ENCODE results near the gene FXYD3. TPM values are rescaled to one million over a fixed set of nuclear protein-coding genes. Genes with fewer than 3 reads are reported as not detected.
A peak's percentile ranks its signal among the peaks of the same experiment; 100 is the strongest.

The FXYD3 gene
- total RNA-seq, 1 donor from 2014 or later: not detected

- Mint-ChIP-seq H3K4me3 (ENCODE audit: unreplicated experiment) (no peak overlapping the region), H3K9me3 (ENCODE audit: unreplicated experiment) (peaks cover 13% of the 10 kb centered on the region), H3K27ac (ENCODE audit: unreplicated experiment) (no peak overlapping the region), H3K27me3 (ENCODE audit: unreplicated experiment) (peaks cover 10% of the 10 kb centered on the region), H3K36me3 (ENCODE audit: unreplicated experiment) (no peaks in the 10 kb centered on the region), H3K4me1 (ENCODE audit: low read depth, unreplicated experiment) (peaks cover 15% of the 10 kb centered on the region)
- peak; percentile 87 for TF ChIP-seq CTCF (IDR thresholded peaks at IDR 0.05; ENCODE audit: partially characterized antibody, unreplicated experiment)
- peak; percentile 44 for DNase-seq
Observed at GRCh38 chr19:35090506-35091214, 25.0 kb upstream of the FXYD3 start.

- peaks cover 6% of the 10 kb centered on the region for H3K9me3 Mint-ChIP-seq (ENCODE audit: unreplicated experiment)
- TF ChIP-seq CTCF (IDR thresholded peaks at IDR 0.05; ENCODE audit: partially characterized antibody, unreplicated experiment): no peak
- H3K4me3 Mint-ChIP-seq (ENCODE audit: unreplicated experiment): no peak overlapping the region
- H3K27me3 Mint-ChIP-seq (ENCODE audit: unreplicated experiment): peaks cover 11% of the 10 kb centered on the region
- H3K36me3 Mint-ChIP-seq (ENCODE audit: unreplicated experiment): no peaks in the 10 kb centered on the region
- peaks cover 15% of the 10 kb centered on the region for H3K4me1 Mint-ChIP-seq (ENCODE audit: low read depth, unreplicated experiment)
- no peak for DNase-seq
- no peak overlapping the region for H3K27ac Mint-ChIP-seq (ENCODE audit: unreplicated experiment)
Observed at GRCh38 chr19:35093430-35093829, 22.2 kb upstream of the FXYD3 start.

GRCh38 chr19:35093941-35094647 is 21.5 kb upstream of the FXYD3 start:
- no peak for DNase-seq
- no peak overlapping the region for H3K4me3 Mint-ChIP-seq (ENCODE audit: unreplicated experiment)
- peaks cover 6% of the 10 kb centered on the region for H3K27me3 Mint-ChIP-seq (ENCODE audit: unreplicated experiment)
- no peak for TF ChIP-seq CTCF (IDR thresholded peaks at IDR 0.05; ENCODE audit: partially characterized antibody, unreplicated experiment)
- H3K27ac Mint-ChIP-seq (ENCODE audit: unreplicated experiment): no peak overlapping the region
- H3K4me1 Mint-ChIP-seq (ENCODE audit: low read depth, unreplicated experiment): peaks cover 14% of the 10 kb centered on the region
- no peaks in the 10 kb centered on the region for H3K36me3 Mint-ChIP-seq (ENCODE audit: unreplicated experiment)
- H3K9me3 Mint-ChIP-seq (ENCODE audit: unreplicated experiment): peaks cover 2% of the 10 kb centered on the region

DNA sequence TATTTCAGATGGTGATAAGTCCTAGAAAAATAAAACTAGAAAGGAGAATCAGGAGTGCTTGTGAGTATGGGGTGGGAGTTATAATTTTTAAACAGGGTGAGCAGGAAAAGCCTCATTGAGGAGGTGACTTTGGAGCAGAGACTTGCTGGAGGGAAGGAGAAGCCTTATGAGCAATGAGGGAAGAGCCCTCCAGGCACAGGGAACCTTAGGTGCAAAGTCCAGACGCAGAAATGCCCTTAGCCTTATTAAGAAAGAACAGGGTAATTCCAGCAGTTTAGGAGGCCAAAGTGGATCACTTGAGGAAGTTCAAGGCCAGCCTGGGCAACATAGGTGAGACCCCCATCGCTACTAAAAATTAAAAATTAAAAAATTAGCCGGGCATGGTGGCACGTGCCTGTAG is 21.0 kb upstream of the FXYD3 start:
- peaks cover 14% of the 10 kb centered on the region for H3K4me1 Mint-ChIP-seq (ENCODE audit: low read depth, unreplicated experiment)
- no peak for TF ChIP-seq CTCF (IDR thresholded peaks at IDR 0.05; ENCODE audit: partially characterized antibody, unreplicated experiment)
- peaks cover 2% of the 10 kb centered on the region for H3K9me3 Mint-ChIP-seq (ENCODE audit: unreplicated experiment)
- H3K27ac Mint-ChIP-seq (ENCODE audit: unreplicated experiment): no peak overlapping the region
- H3K4me3 Mint-ChIP-seq (ENCODE audit: unreplicated experiment): no peak overlapping the region
- no peak for DNase-seq
- H3K27me3 Mint-ChIP-seq (ENCODE audit: unreplicated experiment): peaks cover 6% of the 10 kb centered on the region
- H3K36me3 Mint-ChIP-seq (ENCODE audit: unreplicated experiment): no peaks in the 10 kb centered on the region
